ENCODE data around the gene ANO10.

- no peak for TF ChIP-seq CTCF (conservative IDR thresholded peaks at IDR 0.05 in 1 of 2, IDR thresholded peaks at IDR 0.05 in 1 of 2; ENCODE audit: extremely low read depth in 1 of 2, insufficient read depth in 1 of 2, low read depth in 1 of 2, low read length in 2 of 2)
- TF ChIP-seq EZH2 (IDR thresholded peaks at IDR 0.05; ENCODE audit: borderline replicate concordance, low read length), result no peak
These were observed 123.9 kb downstream of the ANO10 start for GRCh38 chr3:43497905-43498365.
